SK-N-SH treated with all-trans-retinoic acid at 6 μM for 48 hours (cell line): ENCODE measurements around the gene TTC5.

Experiments used
- ATAC-seq: fragments of 200-7000 bp; cut with Tn5 transposase; 3 replicates; pipeline ENCODE4 v1.9.1; 2020; ENCODE audit warnings: mild to moderate bottlenecking, moderate library complexity
- CSDC2 ChIP-seq: fragments of 250-450 bp; sonication (Bioruptor Pico); IDR thresholded peaks from 2 replicates; pipeline ENCODE4 v1.5.0; 2020; ENCODE audit warnings: mild to moderate bottlenecking, moderate library complexity
- CSRNP3 ChIP-seq: fragments of 250-450 bp; sonication (Bioruptor Pico); IDR thresholded peaks from 2 replicates; pipeline ENCODE4 v1.5.1; 2021; ENCODE audit warnings: mild to moderate bottlenecking, moderate library complexity
- ESRRG ChIP-seq: fragments of 250-450 bp; sonication (Bioruptor Pico); IDR thresholded peaks from 2 replicates; pipeline ENCODE4 v1.6.1; 2021; ENCODE audit warnings: mild to moderate bottlenecking
- GLIS3 ChIP-seq: fragments of 250-450 bp; sonication (Bioruptor Pico); IDR thresholded peaks from 2 replicates; pipeline ENCODE4 v1.5.0; 2020; ENCODE audit warnings: mild to moderate bottlenecking, moderate library complexity
- ISL1 ChIP-seq: fragments of 250-450 bp; sonication (Bioruptor Pico); IDR thresholded peaks from 2 replicates; pipeline ENCODE4 v2.1.2; 2022; ENCODE audit warnings: mild to moderate bottlenecking, moderate library complexity
- OSR1 ChIP-seq: fragments of 250-450 bp; sonication (Bioruptor Pico); IDR thresholded peaks from 2 replicates; pipeline ENCODE4 v1.8.0; 2022; ENCODE audit warnings: moderate library complexity, mild to moderate bottlenecking, inconsistent platforms
- PATZ1 ChIP-seq: fragments of 250-450 bp; sonication (Bioruptor Pico); IDR thresholded peaks from 2 replicates; pipeline ENCODE4 v1.8.0; 2020; ENCODE audit warnings: mild to moderate bottlenecking, moderate library complexity, borderline replicate concordance
- RARB ChIP-seq: fragments of 250-450 bp; sonication (Bioruptor Pico); IDR thresholded peaks from 2 replicates; pipeline ENCODE4 v1.8.0; 2021; ENCODE audit warnings: mild to moderate bottlenecking, moderate library complexity
- SNAI2 ChIP-seq: fragments of 250-450 bp; sonication (Bioruptor Pico); IDR thresholded peaks from 2 replicates; pipeline ENCODE4 v1.5.0; 2020; ENCODE audit warnings: mild to moderate bottlenecking, moderate library complexity
- TCF4 ChIP-seq: fragments of 250-450 bp; sonication (Bioruptor Pico); IDR thresholded peaks from 2 replicates; pipeline ENCODE4 v1.8.0; 2021; ENCODE audit warnings: mild to moderate bottlenecking, moderate library complexity, borderline replicate concordance
- TOX ChIP-seq: fragments of 250-450 bp; sonication (Bioruptor Pico); IDR thresholded peaks from 2 replicates; pipeline ENCODE4 v1.8.0; 2021; ENCODE audit warnings: mild to moderate bottlenecking, moderate library complexity, borderline replicate concordance
- TSHZ2 ChIP-seq: fragments of 250-450 bp; sonication (Bioruptor Pico); IDR thresholded peaks from 2 replicates; pipeline ENCODE4 v1.5.0; 2020; ENCODE audit warnings: mild to moderate bottlenecking, moderate library complexity
- ZC3H10 ChIP-seq: fragments of 250-450 bp; sonication (Bioruptor Pico); IDR thresholded peaks from 2 replicates; pipeline ENCODE4 v1.5.1; 2021; ENCODE audit warnings: mild to moderate bottlenecking, moderate library complexity
- ZFP3 ChIP-seq: fragments of 250-450 bp; sonication (Bioruptor Pico); IDR thresholded peaks from 2 replicates; pipeline ENCODE4 v1.5.0; 2020; ENCODE audit warnings: mild to moderate bottlenecking, moderate library complexity
- ZFP30 ChIP-seq: fragments of 450-650 bp; formaldehyde crosslinking; IDR thresholded peaks from 2 replicates; pipeline ENCODE4 v1.5.0; 2022; ENCODE audit warnings: mild to moderate bottlenecking, moderate library complexity
- ZNF565 ChIP-seq: fragments of 450-650 bp; formaldehyde crosslinking; conservative IDR thresholded peaks from 2 replicates; pipeline ENCODE4 v1.5.0; 2020; ENCODE audit warnings: low read depth, mild to moderate bottlenecking, moderate library complexity
- ZNF70 ChIP-seq: fragments of 450-650 bp; formaldehyde crosslinking; IDR thresholded peaks from 2 replicates; pipeline ENCODE4 v1.5.0; 2020; ENCODE audit warnings: mild to moderate bottlenecking, moderate library complexity
- ZNF8 ChIP-seq: fragments of 450-650 bp; formaldehyde crosslinking; IDR thresholded peaks from 2 replicates; pipeline ENCODE4 v1.5.0; 2020; ENCODE audit warnings: mild to moderate bottlenecking, moderate library complexity
- TF ChIP-seq, protein P1 (sequence below): fragments of 250-450 bp; sonication (Bioruptor Pico); IDR thresholded peaks from 2 replicates; pipeline ENCODE4 v1.8.0; 2021; ENCODE audit warnings: low read depth, mild to moderate bottlenecking, moderate library complexity, borderline replicate concordance
- TF ChIP-seq, protein P2 (sequence below): fragments of 250-450 bp; sonication (Bioruptor Pico); IDR thresholded peaks from 2 replicates; pipeline ENCODE4 v1.5.1; 2020; ENCODE audit warnings: low read depth, mild to moderate bottlenecking, moderate library complexity

TTC5 gene

GRCh38 chr14:20350282-20350681, 44.5 kb upstream of the TTC5 start:
- no peak for ATAC-seq

DNA sequence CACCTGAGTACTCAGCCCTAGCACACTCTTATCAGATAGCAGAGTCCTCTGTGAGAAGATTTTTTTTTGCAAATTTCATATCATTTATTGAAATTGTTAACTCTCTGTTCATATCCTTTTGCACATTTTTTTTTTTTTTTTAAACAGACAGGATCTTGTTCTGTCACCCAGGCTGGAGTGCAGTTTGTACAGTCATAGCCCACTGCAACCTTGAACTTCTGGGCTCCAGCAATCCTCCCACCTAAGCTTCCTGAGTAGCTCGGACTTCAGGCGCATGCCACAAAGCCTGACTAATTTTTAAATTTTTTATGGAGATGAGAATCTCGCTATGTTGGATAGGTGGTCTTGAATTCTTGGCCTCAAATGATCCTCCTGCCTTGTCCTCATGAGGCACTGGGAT, 42.0 kb upstream of the TTC5 start:
- TF ChIP-seq ZNF8 = no peak
- no peak for TF ChIP-seq ZNF565
- TF ChIP-seq TCF4 (CRISPR knock-in tag) = no peak
- no peak for TF ChIP-seq ESRRG (CRISPR knock-in tag)
- ATAC-seq = no peak

More at GRCh38 chr14:20350282-20350681, 44.5 kb upstream of the TTC5 start:
- TF ChIP-seq, protein P1, sequence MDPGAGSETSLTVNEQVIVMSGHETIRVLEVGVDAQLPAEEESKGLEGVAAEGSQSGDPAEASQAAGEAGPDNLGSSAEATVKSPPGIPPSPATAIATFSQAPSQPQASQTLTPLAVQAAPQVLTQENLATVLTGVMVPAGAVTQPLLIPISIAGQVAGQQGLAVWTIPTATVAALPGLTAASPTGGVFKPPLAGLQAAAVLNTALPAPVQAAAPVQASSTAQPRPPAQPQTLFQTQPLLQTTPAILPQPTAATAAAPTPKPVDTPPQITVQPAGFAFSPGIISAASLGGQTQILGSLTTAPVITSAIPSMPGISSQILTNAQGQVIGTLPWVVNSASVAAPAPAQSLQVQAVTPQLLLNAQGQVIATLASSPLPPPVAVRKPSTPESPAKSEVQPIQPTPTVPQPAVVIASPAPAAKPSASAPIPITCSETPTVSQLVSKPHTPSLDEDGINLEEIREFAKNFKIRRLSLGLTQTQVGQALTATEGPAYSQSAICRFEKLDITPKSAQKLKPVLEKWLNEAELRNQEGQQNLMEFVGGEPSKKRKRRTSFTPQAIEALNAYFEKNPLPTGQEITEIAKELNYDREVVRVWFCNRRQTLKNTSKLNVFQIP (CRISPR knock-in tag) = no peak
- TF ChIP-seq ZNF565 = no peak
- TF ChIP-seq SNAI2 (CRISPR knock-in tag) = no peak
- TF ChIP-seq CSRNP3 (CRISPR knock-in tag) = no peak
- no peak for TF ChIP-seq PATZ1 (CRISPR knock-in tag)
- no peak for TF ChIP-seq TOX
- no peak for TF ChIP-seq ZFP3
- TF ChIP-seq, protein P2, sequence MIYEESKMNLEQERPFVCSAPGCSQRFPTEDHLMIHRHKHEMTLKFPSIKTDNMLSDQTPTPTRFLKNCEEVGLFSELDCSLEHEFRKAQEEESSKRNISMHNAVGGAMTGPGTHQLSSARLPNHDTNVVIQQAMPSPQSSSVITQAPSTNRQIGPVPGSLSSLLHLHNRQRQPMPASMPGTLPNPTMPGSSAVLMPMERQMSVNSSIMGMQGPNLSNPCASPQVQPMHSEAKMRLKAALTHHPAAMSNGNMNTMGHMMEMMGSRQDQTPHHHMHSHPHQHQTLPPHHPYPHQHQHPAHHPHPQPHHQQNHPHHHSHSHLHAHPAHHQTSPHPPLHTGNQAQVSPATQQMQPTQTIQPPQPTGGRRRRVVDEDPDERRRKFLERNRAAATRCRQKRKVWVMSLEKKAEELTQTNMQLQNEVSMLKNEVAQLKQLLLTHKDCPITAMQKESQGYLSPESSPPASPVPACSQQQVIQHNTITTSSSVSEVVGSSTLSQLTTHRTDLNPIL (CRISPR knock-in tag) = no peak
- TF ChIP-seq ZC3H10 = no peak
- TF ChIP-seq CSDC2 (CRISPR knock-in tag) = no peak
- TF ChIP-seq ZNF8 = no peak
- no peak for TF ChIP-seq TSHZ2 (CRISPR knock-in tag)
- TF ChIP-seq RARB (CRISPR knock-in tag) = no peak
- TF ChIP-seq GLIS3 (CRISPR knock-in tag) = no peak
- TF ChIP-seq ESRRG (CRISPR knock-in tag) = no peak
- no peak for TF ChIP-seq ZFP30 (CRISPR knock-in tag)
- no peak for TF ChIP-seq TCF4 (CRISPR knock-in tag)
- no peak for TF ChIP-seq ZNF70 (CRISPR knock-in tag)

DNA sequence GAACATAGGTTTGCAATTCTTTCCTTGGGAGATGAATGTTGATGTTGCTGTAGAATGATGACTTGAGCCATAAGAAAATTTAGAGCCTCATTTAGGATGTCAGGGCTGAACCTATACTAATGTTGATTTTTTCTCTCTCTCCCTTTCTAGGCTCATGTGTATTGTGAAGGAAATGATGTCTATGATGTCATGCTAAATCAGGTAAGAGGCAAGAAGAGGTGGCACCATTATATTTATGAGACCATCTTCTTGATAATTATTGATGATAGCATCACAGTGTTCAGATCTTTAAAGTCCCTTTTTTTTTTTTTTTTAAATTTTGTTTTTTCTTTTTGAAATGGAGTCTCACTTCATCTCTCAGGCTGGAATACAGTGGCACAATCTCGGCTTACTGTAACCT, 41.0 kb upstream of the TTC5 start:
- no peak for ATAC-seq
- TF ChIP-seq ISL1 = no peak
- no peak for TF ChIP-seq ZFP3

DNA sequence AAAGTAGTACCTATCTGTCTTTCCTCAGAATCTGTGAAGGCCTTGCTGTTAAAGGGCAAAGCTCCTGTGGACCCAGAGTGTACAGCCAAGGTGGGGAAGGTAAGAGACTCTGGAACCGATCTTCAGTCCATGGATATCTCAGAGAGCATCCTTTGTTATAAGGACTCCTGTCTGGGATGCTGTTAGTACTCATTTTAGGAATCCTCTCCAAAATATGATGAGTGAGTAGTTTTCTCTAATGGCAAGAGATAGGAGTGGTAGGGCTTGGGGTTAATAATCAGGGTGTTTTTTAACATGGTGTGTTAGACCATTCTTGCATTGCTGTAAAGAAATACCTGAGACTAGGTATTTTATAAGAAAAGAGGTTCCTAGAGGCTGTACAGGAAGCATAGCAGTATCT, 39.6 kb upstream of the TTC5 start:
- TF ChIP-seq OSR1 (no peak), ZC3H10 (no peak)
- no peak for ATAC-seq

- ATAC-seq = no peak
- TF ChIP-seq PATZ1 (CRISPR knock-in tag) (no peak), OSR1 (no peak), SNAI2 (CRISPR knock-in tag) (no peak), CSDC2 (CRISPR knock-in tag) (no peak)
Observed at GRCh38 chr14:20343862-20344220, 38.1 kb upstream of the TTC5 start.
